ENCODE data around the gene IFNA13.
A peak's percentile ranks its signal among the peaks of the same experiment; 100 is the strongest.

Gene IFNA13

DNA sequence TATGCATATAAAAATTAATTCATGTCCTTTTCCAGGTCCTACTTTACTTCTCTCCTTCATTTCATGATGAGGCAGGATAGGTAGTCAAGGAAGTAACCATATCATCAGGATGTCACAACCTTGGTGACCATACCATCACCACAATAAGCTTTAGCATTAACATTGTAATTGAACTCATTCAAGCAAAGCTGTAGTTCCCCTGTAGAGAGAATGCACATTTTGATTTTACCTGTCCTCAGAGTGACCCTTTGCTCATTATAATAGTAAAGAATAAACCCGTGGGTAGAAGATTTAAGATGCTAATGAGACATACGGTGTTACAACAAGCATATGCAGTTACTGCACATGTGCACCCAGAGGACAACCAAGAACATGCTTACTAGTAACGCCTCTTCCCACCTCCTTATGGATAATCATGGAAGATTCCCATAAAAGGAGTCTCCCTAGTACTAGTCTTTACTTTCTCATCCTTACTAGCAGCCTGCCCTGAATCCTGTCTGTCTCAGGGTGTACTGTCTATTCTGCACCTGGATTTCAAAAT lies 19.4 kb downstream of the IFNA13 start:
- H3K27me3 ChIP-seq (ENCODE audit: control insufficient read depth, insufficient read depth, low read length): no peaks in the 10 kb centered on the region
- H3K4me1 ChIP-seq (ENCODE audit: control insufficient read depth, low read depth, low read length): no peaks in the 10 kb centered on the region
- no peaks in the 10 kb centered on the region for H3K9me3 ChIP-seq (ENCODE audit: control insufficient read depth, low read depth, low read length)
- H3K36me3 ChIP-seq (ENCODE audit: control insufficient read depth, low read depth, low read length): no peaks in the 10 kb centered on the region
- no peak overlapping the region for H3K4me3 ChIP-seq (ENCODE audit: low read length)
- H3K27ac ChIP-seq (ENCODE audit: low read length): no peak overlapping the region
- no peak overlapping the region for H3K9ac ChIP-seq (ENCODE audit: low read length)

DNA sequence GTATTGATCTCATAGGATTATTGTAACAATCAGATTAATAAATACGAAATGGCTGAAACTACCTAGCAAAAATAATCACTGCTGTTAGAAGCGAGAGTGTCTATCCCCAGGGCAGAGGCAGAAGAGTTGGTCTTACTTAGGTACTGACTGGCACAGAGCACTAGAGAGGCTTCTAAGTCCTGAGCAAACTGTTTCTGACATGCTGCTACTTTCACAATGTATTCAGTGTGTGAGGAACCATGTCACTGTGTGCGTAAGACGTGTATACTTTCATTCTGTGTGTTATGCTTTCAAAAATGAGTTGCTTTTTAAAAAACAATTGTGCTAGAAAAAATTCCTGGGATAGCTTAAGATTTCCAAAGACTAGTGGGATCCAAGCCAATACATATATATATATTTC lies 27.1 kb downstream of the IFNA13 start:
- Histone ChIP-seq H3K9ac (ENCODE audit: low read length) (no peak overlapping the region), H3K4me1 (ENCODE audit: control insufficient read depth, low read depth, low read length) (peaks cover under 1% of the 10 kb centered on the region), H3K27ac (ENCODE audit: low read length) (no peak overlapping the region), H3K27me3 (ENCODE audit: control insufficient read depth, insufficient read depth, low read length) (no peaks in the 10 kb centered on the region), H3K9me3 (ENCODE audit: control insufficient read depth, low read depth, low read length) (no peaks in the 10 kb centered on the region), H3K4me3 (ENCODE audit: low read length) (no peak overlapping the region), H3K36me3 (ENCODE audit: control insufficient read depth, low read depth, low read length) (no peaks in the 10 kb centered on the region)

DNA sequence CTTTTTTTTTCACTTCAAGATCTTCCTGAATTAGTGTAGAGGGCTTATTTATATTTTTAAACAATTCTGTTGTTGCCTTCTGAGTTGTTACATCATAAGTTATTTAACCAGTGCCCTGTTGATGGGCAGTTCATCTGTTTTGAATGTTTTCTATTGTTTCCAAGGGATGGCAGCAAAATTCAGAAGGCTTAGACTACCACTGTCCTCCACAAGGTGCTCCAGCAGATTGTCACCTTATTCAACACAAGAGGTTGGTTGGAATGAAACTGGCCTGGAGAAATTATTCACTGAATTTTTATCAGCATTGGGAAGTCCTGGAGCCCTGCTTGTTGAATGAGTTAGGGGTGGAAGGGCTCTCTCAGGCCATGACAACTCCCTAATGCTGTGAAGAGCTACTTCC lies 31.4 kb downstream of the IFNA13 start:
- no peak overlapping the region for H3K9ac ChIP-seq (ENCODE audit: low read length)
- H3K27me3 ChIP-seq (ENCODE audit: control insufficient read depth, insufficient read depth, low read length): no peaks in the 10 kb centered on the region
- H3K9me3 ChIP-seq (ENCODE audit: control insufficient read depth, low read depth, low read length): no peaks in the 10 kb centered on the region
- H3K4me3 ChIP-seq (ENCODE audit: low read length): no peak overlapping the region
- no peak overlapping the region for H3K27ac ChIP-seq (ENCODE audit: low read length)
- peaks cover 5% of the 10 kb centered on the region for H3K36me3 ChIP-seq (ENCODE audit: control insufficient read depth, low read depth, low read length)
- peaks cover 16% of the 10 kb centered on the region for H3K4me1 ChIP-seq (ENCODE audit: control insufficient read depth, low read depth, low read length)

DNA sequence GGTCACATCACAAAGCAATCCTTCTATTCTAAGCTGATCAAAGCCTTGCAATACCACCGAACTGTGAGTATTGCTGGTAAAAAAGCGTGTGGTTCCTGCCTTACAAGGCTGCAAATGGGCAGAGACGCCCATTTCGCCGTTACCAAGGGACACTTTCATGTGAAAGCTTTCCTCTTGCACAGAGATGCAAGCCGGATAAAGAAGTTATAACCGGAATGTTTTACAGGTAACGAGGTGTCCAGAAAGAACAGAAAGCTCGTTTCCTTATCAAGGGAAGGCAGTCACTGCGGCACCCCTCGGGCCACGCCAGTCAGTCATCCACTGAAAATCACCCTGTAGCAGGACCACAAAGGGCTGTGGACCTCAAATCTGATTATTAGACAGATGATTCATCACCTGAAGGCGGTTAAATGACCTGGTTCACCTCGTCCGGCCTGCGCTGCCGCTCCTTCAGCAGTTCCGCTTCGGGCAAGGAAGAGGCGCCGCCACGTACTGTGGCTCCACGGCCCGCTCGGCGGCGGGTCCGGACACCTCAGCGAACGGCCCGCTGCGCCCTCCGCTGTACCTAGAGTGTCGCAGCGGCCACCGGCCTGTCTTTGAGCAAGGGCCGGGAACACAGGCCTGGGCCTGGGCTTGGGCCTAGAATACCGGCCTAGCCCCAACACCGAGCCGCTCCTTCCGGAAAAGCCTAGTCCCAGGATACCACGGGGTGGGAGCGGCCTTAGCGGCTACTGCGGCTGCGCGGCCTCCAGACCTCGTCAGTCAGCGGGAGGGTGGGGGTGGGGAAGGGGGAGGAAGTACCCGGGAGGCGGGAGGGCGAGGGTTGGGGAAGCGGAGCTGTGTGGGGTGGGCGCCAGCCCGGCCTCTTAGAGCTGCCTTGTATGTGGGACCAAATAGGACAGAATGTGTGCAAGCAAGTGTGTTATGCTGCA lies 32.9 kb downstream of the IFNA13 start, which contains the start of gene KLHL9:
KLHL9 (minus strand) TSS at position 704 of the 932 bp plus-strand sequence; CDS start at position 159, 545 bp downstream.
- H3K4me3 ChIP-seq (ENCODE audit: low read length): peak within 1 kb of the TSS; percentile 99
- no peaks in the 10 kb centered on the region for H3K27me3 ChIP-seq (ENCODE audit: control insufficient read depth, insufficient read depth, low read length)
- no peaks in the 10 kb centered on the region for H3K9me3 ChIP-seq (ENCODE audit: control insufficient read depth, low read depth, low read length)
- peak within 1 kb of the TSS; percentile 98 for H3K9ac ChIP-seq (ENCODE audit: low read length)
- peaks cover 5% of the 10 kb centered on the region for H3K36me3 ChIP-seq (ENCODE audit: control insufficient read depth, low read depth, low read length)
- peaks cover 16% of the 10 kb centered on the region for H3K4me1 ChIP-seq (ENCODE audit: control insufficient read depth, low read depth, low read length)
- peak within 1 kb of the TSS; percentile 78 for H3K27ac ChIP-seq (ENCODE audit: low read length)

DNA sequence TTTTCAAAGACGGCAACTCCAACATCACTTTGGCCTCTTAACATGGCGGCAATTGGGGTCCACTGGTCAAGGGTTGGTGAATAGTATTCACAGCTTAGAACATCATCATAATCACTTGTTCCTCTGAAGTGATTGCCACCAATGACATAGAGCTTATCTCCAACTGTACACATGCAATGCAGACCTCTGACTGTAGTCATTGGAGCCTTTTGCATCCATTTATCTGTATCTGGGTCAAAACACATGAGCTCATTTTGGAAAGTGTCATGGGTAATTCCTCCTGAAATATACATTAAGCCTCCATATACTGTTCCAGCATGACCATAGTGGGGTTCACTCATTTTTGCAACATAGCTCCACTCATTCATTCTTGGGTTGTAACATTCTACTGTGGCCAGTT lies 34.6 kb downstream of the IFNA13 start:
- H3K4me3 ChIP-seq (ENCODE audit: low read length): no peak overlapping the region
- no peak overlapping the region for H3K9ac ChIP-seq (ENCODE audit: low read length)
- H3K27me3 ChIP-seq (ENCODE audit: control insufficient read depth, insufficient read depth, low read length): no peaks in the 10 kb centered on the region
- no peaks in the 10 kb centered on the region for H3K9me3 ChIP-seq (ENCODE audit: control insufficient read depth, low read depth, low read length)
- H3K27ac ChIP-seq (ENCODE audit: low read length): no peak overlapping the region
- peaks cover 5% of the 10 kb centered on the region for H3K36me3 ChIP-seq (ENCODE audit: control insufficient read depth, low read depth, low read length)
- peaks cover 16% of the 10 kb centered on the region for H3K4me1 ChIP-seq (ENCODE audit: control insufficient read depth, low read depth, low read length)

DNA sequence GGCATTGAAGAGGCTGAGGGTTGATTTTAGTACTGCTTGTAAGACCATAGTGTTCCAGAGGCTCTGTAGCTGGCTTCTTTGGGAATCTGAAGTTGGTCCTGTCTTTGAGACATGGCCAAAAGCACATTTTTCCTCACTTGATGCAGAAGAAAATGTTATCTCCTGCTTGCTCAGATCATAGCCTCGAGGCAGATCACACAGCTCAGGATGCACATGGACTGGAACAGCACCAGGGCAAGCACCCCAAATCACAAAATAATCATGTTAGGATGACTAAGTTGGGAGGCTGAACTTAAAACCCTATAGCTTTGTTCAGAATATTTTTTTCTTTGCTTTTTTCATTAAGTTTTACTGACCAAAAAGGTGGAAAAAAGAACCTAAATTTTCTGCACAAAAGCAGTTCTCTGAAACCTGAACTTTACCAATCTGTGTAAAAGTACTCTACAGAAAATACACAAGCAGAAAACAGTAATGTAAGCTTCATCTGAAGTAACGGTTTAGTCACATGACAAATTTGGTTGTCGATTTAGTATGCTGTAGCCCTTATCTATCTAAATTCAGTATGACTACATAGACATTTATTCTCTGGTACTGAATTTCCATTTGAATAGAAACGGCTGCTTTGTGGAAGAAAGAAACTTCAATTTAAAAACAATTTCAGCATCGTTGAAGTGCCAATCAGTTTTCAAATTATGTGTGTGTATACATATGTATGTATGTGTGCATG lies 36.0 kb downstream of the IFNA13 start:
- Histone ChIP-seq H3K36me3 (ENCODE audit: control insufficient read depth, low read depth, low read length) (peaks cover 5% of the 10 kb centered on the region), H3K9me3 (ENCODE audit: control insufficient read depth, low read depth, low read length) (no peaks in the 10 kb centered on the region), H3K4me1 (ENCODE audit: control insufficient read depth, low read depth, low read length) (peaks cover 16% of the 10 kb centered on the region), H3K27me3 (ENCODE audit: control insufficient read depth, insufficient read depth, low read length) (no peaks in the 10 kb centered on the region), H3K4me3 (ENCODE audit: low read length) (no peak overlapping the region), H3K9ac (ENCODE audit: low read length) (no peak overlapping the region), H3K27ac (ENCODE audit: low read length) (no peak overlapping the region)

DNA sequence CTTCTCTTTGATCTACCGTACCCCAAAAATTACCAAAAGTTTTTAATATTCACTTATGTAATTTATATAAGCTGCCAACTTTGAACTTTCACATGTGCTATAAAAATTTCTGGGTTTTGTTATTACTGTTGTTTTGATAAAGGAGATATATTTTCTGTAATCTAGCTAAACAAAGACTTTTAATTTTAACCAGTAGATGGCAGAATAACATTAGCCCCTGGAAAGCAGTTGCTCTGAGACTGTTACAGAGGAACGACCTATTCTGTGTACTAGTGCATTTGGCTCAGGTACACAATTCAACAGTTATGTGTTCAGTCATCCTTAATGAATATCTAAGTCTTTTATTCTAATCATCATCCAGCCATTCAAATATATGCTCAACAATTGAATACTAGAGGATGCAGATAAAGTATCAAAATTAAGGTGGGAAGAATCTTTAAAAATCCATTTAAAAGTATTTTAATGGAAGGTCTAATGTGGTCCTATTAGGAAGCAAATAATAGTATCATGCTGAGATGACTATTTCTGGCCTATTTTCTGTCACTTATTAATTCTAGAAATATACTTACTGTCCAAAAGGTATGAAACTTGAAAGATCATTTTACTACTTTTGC lies 41.2 kb downstream of the IFNA13 start:
- Histone ChIP-seq H3K9me3 (ENCODE audit: control insufficient read depth, low read depth, low read length) (no peaks in the 10 kb centered on the region), H3K4me3 (ENCODE audit: low read length) (no peak overlapping the region), H3K27ac (ENCODE audit: low read length) (no peak overlapping the region), H3K4me1 (ENCODE audit: control insufficient read depth, low read depth, low read length) (no peaks in the 10 kb centered on the region), H3K36me3 (ENCODE audit: control insufficient read depth, low read depth, low read length) (no peaks in the 10 kb centered on the region), H3K27me3 (ENCODE audit: control insufficient read depth, insufficient read depth, low read length) (no peaks in the 10 kb centered on the region), H3K9ac (ENCODE audit: low read length) (no peak overlapping the region)

DNA sequence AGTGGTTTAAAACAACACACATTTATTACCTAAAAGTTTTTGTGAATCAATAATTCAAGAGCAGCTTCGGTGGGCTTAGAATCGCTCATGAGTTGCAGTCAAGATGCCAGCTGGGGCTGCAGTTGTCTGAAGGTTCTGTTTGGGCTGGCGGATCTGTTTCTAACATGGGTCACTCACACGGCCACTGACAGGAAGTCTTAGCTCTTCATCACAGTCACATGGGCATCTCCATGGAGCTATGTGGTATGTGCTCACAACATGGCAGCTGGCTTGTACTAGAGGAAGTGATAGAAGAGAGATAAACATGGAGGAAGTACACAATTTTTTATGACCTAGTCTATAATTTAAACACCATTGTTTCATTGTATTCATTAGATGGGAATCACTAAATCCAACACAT lies 43.8 kb downstream of the IFNA13 start:
- H3K27ac ChIP-seq (ENCODE audit: low read length): no peak overlapping the region
- no peaks in the 10 kb centered on the region for H3K9me3 ChIP-seq (ENCODE audit: control insufficient read depth, low read depth, low read length)
- H3K4me1 ChIP-seq (ENCODE audit: control insufficient read depth, low read depth, low read length): no peaks in the 10 kb centered on the region
- no peaks in the 10 kb centered on the region for H3K27me3 ChIP-seq (ENCODE audit: control insufficient read depth, insufficient read depth, low read length)
- H3K9ac ChIP-seq (ENCODE audit: low read length): no peak overlapping the region
- H3K36me3 ChIP-seq (ENCODE audit: control insufficient read depth, low read depth, low read length): no peaks in the 10 kb centered on the region
- H3K4me3 ChIP-seq (ENCODE audit: low read length): no peak overlapping the region

DNA sequence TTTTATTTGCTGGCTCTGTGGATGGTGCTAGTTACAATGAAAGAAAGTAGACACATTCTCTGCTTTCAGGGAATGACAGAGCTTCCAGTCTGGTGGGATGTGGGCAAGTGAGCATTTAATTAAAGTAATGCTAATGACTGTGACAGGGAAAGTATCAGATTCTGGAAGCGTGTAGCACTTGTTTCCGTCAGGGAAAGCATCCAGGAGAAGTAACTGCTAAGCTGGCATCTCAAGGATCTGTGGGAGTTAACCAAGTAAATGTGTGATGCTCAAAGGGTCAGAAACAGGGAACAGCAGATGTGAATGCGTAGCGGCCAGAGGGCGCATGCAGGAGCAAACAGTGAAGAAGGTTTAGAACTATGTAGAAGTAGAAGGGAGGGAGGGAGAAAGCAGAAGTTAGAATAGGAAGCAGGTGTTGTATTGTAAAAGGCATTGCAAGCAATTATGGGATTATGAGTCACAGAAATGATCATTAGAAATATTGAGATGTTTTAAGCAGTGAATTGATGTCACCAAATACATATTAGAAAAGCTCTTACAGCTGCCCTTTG lies 44.9 kb downstream of the IFNA13 start:
- Histone ChIP-seq H3K4me3 (ENCODE audit: low read length) (no peak overlapping the region), H3K4me1 (ENCODE audit: control insufficient read depth, low read depth, low read length) (no peaks in the 10 kb centered on the region), H3K36me3 (ENCODE audit: control insufficient read depth, low read depth, low read length) (no peaks in the 10 kb centered on the region), H3K27ac (ENCODE audit: low read length) (no peak overlapping the region), H3K27me3 (ENCODE audit: control insufficient read depth, insufficient read depth, low read length) (no peaks in the 10 kb centered on the region), H3K9ac (ENCODE audit: low read length) (no peak overlapping the region), H3K9me3 (ENCODE audit: control insufficient read depth, low read depth, low read length) (no peaks in the 10 kb centered on the region)

DNA sequence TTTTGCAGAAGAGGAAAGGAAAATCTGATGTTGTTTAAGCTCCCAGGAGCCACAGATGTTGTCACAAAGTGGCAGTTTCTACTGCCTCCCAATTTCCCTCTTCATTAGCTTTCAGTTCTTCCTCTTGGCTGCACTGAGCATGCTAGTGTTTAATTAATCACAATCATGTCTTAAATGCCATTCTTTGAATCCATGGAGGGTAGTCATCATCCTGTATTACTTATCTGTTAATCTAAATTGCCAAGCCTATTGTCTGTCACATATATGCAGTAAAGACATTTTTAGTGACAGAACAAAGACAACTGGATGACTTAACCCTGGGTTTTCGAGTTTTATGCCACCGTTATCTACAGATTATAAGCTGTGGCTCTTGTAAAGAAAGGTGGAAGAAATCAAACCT lies 47.4 kb downstream of the IFNA13 start:
- Histone ChIP-seq H3K4me3 (ENCODE audit: low read length) (no peak overlapping the region), H3K4me1 (ENCODE audit: control insufficient read depth, low read depth, low read length) (no peaks in the 10 kb centered on the region), H3K9ac (ENCODE audit: low read length) (no peak overlapping the region), H3K27me3 (ENCODE audit: control insufficient read depth, insufficient read depth, low read length) (no peaks in the 10 kb centered on the region), H3K27ac (ENCODE audit: low read length) (no peak overlapping the region), H3K36me3 (ENCODE audit: control insufficient read depth, low read depth, low read length) (no peaks in the 10 kb centered on the region), H3K9me3 (ENCODE audit: control insufficient read depth, low read depth, low read length) (no peaks in the 10 kb centered on the region)

Data from iPS-18a (cell line).